ENCODE measurements around the gene NOXRED1. TPM values are rescaled to one million over a fixed set of nuclear protein-coding genes. Genes with fewer than 3 reads are reported as not detected.
"Not testable (repeated sequence)": the region's sequence is repeated elsewhere in the genome, so short reads cannot be mapped to it uniquely, and the experiment has no call there.

The NOXRED1 gene
- total RNA-seq: 0.07 and 0.13 TPM in 2 replicates

GRCh38 chr14:77423423-77423822, at the start of gene NOXRED1:
Gene NOXRED1, minus strand, starts transcription at chr14:77423523. Its CDS starts 634 bp downstream, at chr14:77422889.
- DNase-seq (ENCODE audit: low read depth, low spot score): no peak

GRCh38 chr14:77470224-77470870, 47.0 kb upstream of the NOXRED1 start:
- no peak for DNase-seq (ENCODE audit: low read depth, low spot score)

- DNase-seq (ENCODE audit: low read depth, low spot score): no peak
Measured at GRCh38 chr14:77469539-77469938, 46.2 kb upstream of the NOXRED1 start.

- DNase-seq (ENCODE audit: low read depth, low spot score): no peak
Measured at GRCh38 chr14:77469067-77469505, 45.8 kb upstream of the NOXRED1 start.

- DNase-seq (ENCODE audit: low read depth, low spot score): no peak
Measured at GRCh38 chr14:77467801-77468200, 44.5 kb upstream of the NOXRED1 start.

- peak; percentile 55 for DNase-seq (ENCODE audit: low read depth, low spot score)
Measured at GRCh38 chr14:77459072-77459723, 35.9 kb upstream of the NOXRED1 start.

GRCh38 chr14:77458249-77458950, 35.1 kb upstream of the NOXRED1 start:
- DNase-seq (ENCODE audit: low read depth, low spot score): no peak

- DNase-seq (ENCODE audit: low read depth, low spot score): peak; percentile 99
Measured at GRCh38 chr14:77457522-77458248, 34.4 kb upstream of the NOXRED1 start, which contains the start of the genes AHSA1 and VIPAS39. Gene AHSA1, plus strand, starts transcription at chr14:77458093. Its CDS starts 97 bp downstream, at chr14:77458190. Gene VIPAS39, minus strand, starts transcription at chr14:77457601. Its CDS starts 3,499 bp downstream, at chr14:77454102.

GRCh38 chr14:77457115-77457521, 33.8 kb upstream of the NOXRED1 start:
- DNase-seq (ENCODE audit: low read depth, low spot score): no peak

GRCh38 chr14:77455966-77456640, 32.8 kb upstream of the NOXRED1 start:
- DNase-seq (ENCODE audit: low read depth, low spot score): no peak

GRCh38 chr14:77442196-77442595, 18.9 kb upstream of the NOXRED1 start:
- no peak for DNase-seq (ENCODE audit: low read depth, low spot score)

- no peak for DNase-seq (ENCODE audit: low read depth, low spot score)
Measured at GRCh38 chr14:77439861-77440260, 16.5 kb upstream of the NOXRED1 start.

GRCh38 chr14:77438596-77438995, 15.3 kb upstream of the NOXRED1 start:
- DNase-seq (ENCODE audit: low read depth, low spot score): no peak

- no peak for DNase-seq (ENCODE audit: low read depth, low spot score)
Measured at GRCh38 chr14:77436042-77436441, 12.7 kb upstream of the NOXRED1 start.

- DNase-seq (ENCODE audit: low read depth, low spot score): no peak
Measured at GRCh38 chr14:77426396-77426795, 3.1 kb upstream of the NOXRED1 start.

- DNase-seq (ENCODE audit: low read depth, low spot score): no peak
Measured at GRCh38 chr14:77424862-77425261, 1.5 kb upstream of the NOXRED1 start.

- DNase-seq (ENCODE audit: low read depth, low spot score): no peak
Measured at GRCh38 chr14:77421201-77421600, 2.1 kb downstream of the NOXRED1 start.

GRCh38 chr14:77416836-77417235, 6.5 kb downstream of the NOXRED1 start:
- DNase-seq (ENCODE audit: low read depth, low spot score): no peak

- not testable (repeated sequence) for DNase-seq (ENCODE audit: low read depth, low spot score)
Measured at GRCh38 chr14:77416098-77416497, 7.2 kb downstream of the NOXRED1 start.

- DNase-seq (ENCODE audit: low read depth, low spot score): not testable (repeated sequence)
Measured at GRCh38 chr14:77415403-77416030, 7.8 kb downstream of the NOXRED1 start.
